Thoracic aorta (tissue), 2 donors: ENCODE results near the gene HOXA5. TPM values are rescaled to one million over a fixed set of nuclear protein-coding genes. Genes with fewer than 3 reads are reported as not detected.

Source experiments
- ATAC-seq: fragments of 150-250 bp; one replicate; pipeline ENCODE4 v1.8.0; 2017; ENCODE audit warnings: low read depth; ENCODE audit not compliant: insufficient number of reproducible peaks, low FRiP score
- DNase-seq: peaks from one replicate; pipeline ENCODE4 v3.0.0-alpha.2; 2020; ENCODE audit warnings: low spot score
- H3K27ac ChIP-seq, 2 donors: fragments of 200-600 bp; sonication (generic); 1 replicate in 1 of 2; 2 replicates in 1 of 2; pipeline ENCODE4 v1.5.1; 2016; ENCODE audit warnings: mild to moderate bottlenecking in 2 of 2, moderate library complexity in 2 of 2
- H3K27me3 ChIP-seq: fragments of 200-600 bp; sonication (generic); replicated peaks from 2 replicates; pipeline ENCODE4 v1.6.0; 2016; ENCODE audit warnings: mild to moderate bottlenecking; ENCODE audit not compliant: insufficient read depth
- H3K36me3 ChIP-seq: fragments of 200-600 bp; sonication (generic); one replicate; pipeline ENCODE4 v1.5.1; 2016
- H3K4me1 ChIP-seq, 2 donors: fragments of 200-600 bp; sonication (generic); 1 replicate in 1 of 2; 2 replicates in 1 of 2; pipeline versions ENCODE4 v1.5.1 to v1.6.0; 2016; ENCODE audit warnings: low read depth in 2 of 2, mild to moderate bottlenecking in 1 of 2; ENCODE audit not compliant: control insufficient read depth in 1 of 2
- H3K4me3 ChIP-seq: fragments of 200-600 bp; sonication (generic); 2 replicates; pipeline ENCODE4 v1.5.1; 2016; ENCODE audit warnings: mild to moderate bottlenecking
- H3K9me3 ChIP-seq: fragments of 200-600 bp; sonication (generic); 2 replicates; pipeline ENCODE4 v1.5.1; 2016
- CTCF ChIP-seq: fragments of 200-600 bp; sonication (generic); IDR thresholded peaks from one replicate; pipeline ENCODE4 v1.5.1; 2019; ENCODE audit warnings: antibody characterized with exemption
- total RNA-seq, 2 donors: library from RNA; depleted of rRNA; stranded (reverse); fragments of >200 nt; gene quantifications; one replicate each; pipeline versions ENCODE4 v1.1.0 to v1.2.3, GENCODE V29; 2016

Gene HOXA5
- total RNA-seq, 2 donors from 2014 or later = 0.35 to 1.2 TPM

- H3K27me3 ChIP-seq = peaks cover 9% of the 10 kb centered on the region
- H3K9me3 ChIP-seq = no peaks in the 10 kb centered on the region
- no peaks in the 10 kb centered on the region for H3K36me3 ChIP-seq
- peak overlapping the region in 1 of 2 donors; percentile 26 for H3K27ac ChIP-seq
- H3K4me3 ChIP-seq = peak overlapping the region; percentile 62
- no peak for DNase-seq
- no peak for ATAC-seq
- TF ChIP-seq CTCF = no peak
- H3K4me1 ChIP-seq = peaks cover 7 to 21% of the 10 kb centered on the region in 2 donors
Measured at GRCh38 chr7:27165996-27166530, 22.6 kb upstream of the HOXA5 start.

- Histone ChIP-seq H3K27me3 (peaks cover 9% of the 10 kb centered on the region), H3K27ac (peak within 1 kb of the TSS in 1 of 2 donors; percentile 26)
Measured at GRCh38 chr7:27165089-27165995, 21.9 kb upstream of the HOXA5 start, which contains the start of gene HOXA9. HOXA9 (minus strand) TSS chr7:27165537; CDS start chr7:27165457, 80 bp downstream.

GRCh38 chr7:27164367-27165088 lies 21.0 kb upstream of the HOXA5 start:
- Histone ChIP-seq H3K9me3 (no peaks in the 10 kb centered on the region), H3K4me1 (peaks cover 10 to 28% of the 10 kb centered on the region in 2 donors), H3K27ac (no peak overlapping the region), H3K36me3 (no peaks in the 10 kb centered on the region), H3K27me3 (peaks cover 9% of the 10 kb centered on the region), H3K4me3 (peak overlapping the region; percentile 62)
- DNase-seq = no peak
- no peak for TF ChIP-seq CTCF
- ATAC-seq = no peak

More at GRCh38 chr7:27165089-27165995, 21.9 kb upstream of the HOXA5 start, which contains the start of gene HOXA9:
- Histone ChIP-seq H3K36me3 (no peaks in the 10 kb centered on the region), H3K4me1 (peaks cover 8 to 26% of the 10 kb centered on the region in 2 donors), H3K4me3 (peak within 1 kb of the TSS; percentile 62), H3K9me3 (no peaks in the 10 kb centered on the region)
- ATAC-seq (no peak), DNase-seq (no peak)
- no peak for TF ChIP-seq CTCF

- Histone ChIP-seq H3K4me3 (peak overlapping the region; percentile 62), H3K4me1 (peaks cover 10 to 28% of the 10 kb centered on the region in 2 donors), H3K36me3 (no peaks in the 10 kb centered on the region), H3K9me3 (no peaks in the 10 kb centered on the region), H3K27me3 (peaks cover 9% of the 10 kb centered on the region), H3K27ac (no peak overlapping the region)
- ATAC-seq (no peak), DNase-seq (no peak)
- no peak for TF ChIP-seq CTCF
Measured at GRCh38 chr7:27164045-27164366, 20.5 kb upstream of the HOXA5 start.
